SK-N-SH treated with all-trans-retinoic acid at 6 μM for 48 hours (cell line): ENCODE data around the gene TPR.

Experiments used
- ATAC-seq: fragments of 200-7000 bp; cut with Tn5 transposase; 3 replicates; pipeline ENCODE4 v1.9.1; 2020; ENCODE audit warnings: mild to moderate bottlenecking, moderate library complexity
- ARNTL ChIP-seq: fragments of 450-650 bp; formaldehyde crosslinking; IDR thresholded peaks from 2 replicates; pipeline ENCODE4 v1.5.0; 2020; ENCODE audit warnings: low read depth, mild to moderate bottlenecking, moderate library complexity, borderline replicate concordance
- BACH2 ChIP-seq: fragments of 250-450 bp; sonication (Bioruptor Pico); IDR thresholded peaks from 2 replicates; pipeline ENCODE4 v1.9.0; 2021; ENCODE audit warnings: mild to moderate bottlenecking, borderline replicate concordance
- CREB5 ChIP-seq: fragments of 250-450 bp; sonication (Bioruptor Pico); IDR thresholded peaks from 2 replicates; pipeline ENCODE4 v1.5.1; 2020; ENCODE audit warnings: low read depth, mild to moderate bottlenecking, moderate library complexity
- CSDC2 ChIP-seq: fragments of 250-450 bp; sonication (Bioruptor Pico); IDR thresholded peaks from 2 replicates; pipeline ENCODE4 v1.5.0; 2020; ENCODE audit warnings: mild to moderate bottlenecking, moderate library complexity
- ESRRG ChIP-seq: fragments of 250-450 bp; sonication (Bioruptor Pico); IDR thresholded peaks from 2 replicates; pipeline ENCODE4 v1.6.1; 2021; ENCODE audit warnings: mild to moderate bottlenecking
- GLIS3 ChIP-seq: fragments of 250-450 bp; sonication (Bioruptor Pico); IDR thresholded peaks from 2 replicates; pipeline ENCODE4 v1.5.0; 2020; ENCODE audit warnings: mild to moderate bottlenecking, moderate library complexity
- ISL1 ChIP-seq: fragments of 250-450 bp; sonication (Bioruptor Pico); IDR thresholded peaks from 2 replicates; pipeline ENCODE4 v2.1.2; 2022; ENCODE audit warnings: mild to moderate bottlenecking, moderate library complexity
- OSR1 ChIP-seq: fragments of 250-450 bp; sonication (Bioruptor Pico); IDR thresholded peaks from 2 replicates; pipeline ENCODE4 v1.8.0; 2022; ENCODE audit warnings: moderate library complexity, mild to moderate bottlenecking, inconsistent platforms
- PPARA ChIP-seq: fragments of 250-450 bp; sonication (Bioruptor Pico); IDR thresholded peaks from 2 replicates; pipeline ENCODE4 v1.5.0; 2020; ENCODE audit warnings: mild to moderate bottlenecking, borderline replicate concordance
- RARB ChIP-seq: fragments of 250-450 bp; sonication (Bioruptor Pico); IDR thresholded peaks from 2 replicates; pipeline ENCODE4 v1.8.0; 2021; ENCODE audit warnings: mild to moderate bottlenecking, moderate library complexity
- SNAI2 ChIP-seq: fragments of 250-450 bp; sonication (Bioruptor Pico); IDR thresholded peaks from 2 replicates; pipeline ENCODE4 v1.5.0; 2020; ENCODE audit warnings: mild to moderate bottlenecking, moderate library complexity
- TCF4 ChIP-seq: fragments of 250-450 bp; sonication (Bioruptor Pico); IDR thresholded peaks from 2 replicates; pipeline ENCODE4 v1.8.0; 2021; ENCODE audit warnings: mild to moderate bottlenecking, moderate library complexity, borderline replicate concordance
- TOX ChIP-seq: fragments of 250-450 bp; sonication (Bioruptor Pico); IDR thresholded peaks from 2 replicates; pipeline ENCODE4 v1.8.0; 2021; ENCODE audit warnings: mild to moderate bottlenecking, moderate library complexity, borderline replicate concordance
- ZC3H10 ChIP-seq: fragments of 250-450 bp; sonication (Bioruptor Pico); IDR thresholded peaks from 2 replicates; pipeline ENCODE4 v1.5.1; 2021; ENCODE audit warnings: mild to moderate bottlenecking, moderate library complexity
- ZFP3 ChIP-seq: fragments of 250-450 bp; sonication (Bioruptor Pico); IDR thresholded peaks from 2 replicates; pipeline ENCODE4 v1.5.0; 2020; ENCODE audit warnings: mild to moderate bottlenecking, moderate library complexity
- ZFP30 ChIP-seq: fragments of 450-650 bp; formaldehyde crosslinking; IDR thresholded peaks from 2 replicates; pipeline ENCODE4 v1.5.0; 2022; ENCODE audit warnings: mild to moderate bottlenecking, moderate library complexity
- ZNF565 ChIP-seq: fragments of 450-650 bp; formaldehyde crosslinking; conservative IDR thresholded peaks from 2 replicates; pipeline ENCODE4 v1.5.0; 2020; ENCODE audit warnings: low read depth, mild to moderate bottlenecking, moderate library complexity
- ZNF70 ChIP-seq: fragments of 450-650 bp; formaldehyde crosslinking; IDR thresholded peaks from 2 replicates; pipeline ENCODE4 v1.5.0; 2020; ENCODE audit warnings: mild to moderate bottlenecking, moderate library complexity
- ZNF8 ChIP-seq: fragments of 450-650 bp; formaldehyde crosslinking; IDR thresholded peaks from 2 replicates; pipeline ENCODE4 v1.5.0; 2020; ENCODE audit warnings: mild to moderate bottlenecking, moderate library complexity
- TF ChIP-seq, protein P1 (sequence below): fragments of 250-450 bp; sonication (Bioruptor Pico); IDR thresholded peaks from 2 replicates; pipeline ENCODE4 v1.5.1; 2021; ENCODE audit warnings: mild to moderate bottlenecking, moderate library complexity
- TF ChIP-seq, protein P2 (sequence below): fragments of 250-450 bp; sonication (Bioruptor Pico); IDR thresholded peaks from 2 replicates; pipeline ENCODE4 v1.8.0; 2020; ENCODE audit warnings: mild to moderate bottlenecking, moderate library complexity, borderline replicate concordance
- TF ChIP-seq, protein P3 (sequence below): fragments of 250-450 bp; sonication (Bioruptor Pico); IDR thresholded peaks from 2 replicates; pipeline ENCODE4 v1.5.0; 2020; ENCODE audit warnings: mild to moderate bottlenecking, moderate library complexity
- TF ChIP-seq, protein P4 (sequence below): fragments of 250-450 bp; sonication (Bioruptor Pico); IDR thresholded peaks from 2 replicates; pipeline ENCODE4 v1.8.0; 2021; ENCODE audit warnings: low read depth, mild to moderate bottlenecking, moderate library complexity, borderline replicate concordance

Gene TPR

DNA sequence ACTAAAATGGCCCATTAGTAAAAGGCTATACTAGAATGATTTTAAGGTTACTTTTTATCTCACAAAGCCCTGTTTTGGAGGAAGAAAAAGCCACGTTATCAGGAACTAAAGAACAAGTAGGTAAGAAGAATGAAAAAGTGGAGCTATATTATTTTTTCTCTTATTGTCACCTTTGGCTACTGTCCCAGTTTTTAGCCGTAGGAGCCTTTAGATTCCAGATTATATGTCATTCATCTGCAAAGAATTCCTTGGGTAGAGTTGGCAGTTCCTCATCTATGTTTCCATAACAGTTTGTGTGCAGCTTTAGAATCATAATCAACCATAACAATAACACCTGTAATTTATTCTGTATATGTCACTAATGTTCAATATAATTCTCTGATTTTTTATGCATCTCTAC lies 83.8 kb downstream of the TPR start:
- TF ChIP-seq, protein P1, sequence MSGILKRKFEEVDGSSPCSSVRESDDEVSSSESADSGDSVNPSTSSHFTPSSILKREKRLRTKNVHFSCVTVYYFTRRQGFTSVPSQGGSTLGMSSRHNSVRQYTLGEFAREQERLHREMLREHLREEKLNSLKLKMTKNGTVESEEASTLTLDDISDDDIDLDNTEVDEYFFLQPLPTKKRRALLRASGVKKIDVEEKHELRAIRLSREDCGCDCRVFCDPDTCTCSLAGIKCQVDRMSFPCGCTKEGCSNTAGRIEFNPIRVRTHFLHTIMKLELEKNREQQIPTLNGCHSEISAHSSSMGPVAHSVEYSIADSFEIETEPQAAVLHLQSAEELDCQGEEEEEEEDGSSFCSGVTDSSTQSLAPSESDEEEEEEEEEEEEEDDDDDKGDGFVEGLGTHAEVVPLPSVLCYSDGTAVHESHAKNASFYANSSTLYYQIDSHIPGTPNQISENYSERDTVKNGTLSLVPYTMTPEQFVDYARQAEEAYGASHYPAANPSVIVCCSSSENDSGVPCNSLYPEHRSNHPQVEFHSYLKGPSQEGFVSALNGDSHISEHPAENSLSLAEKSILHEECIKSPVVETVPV (CRISPR knock-in tag), result no peak
- TF ChIP-seq ZNF565 (CRISPR knock-in tag), result no peak
- TF ChIP-seq ESRRG, result no peak
- no peak for TF ChIP-seq GLIS3
- TF ChIP-seq TCF4, result no peak
- TF ChIP-seq TOX (CRISPR knock-in tag), result no peak
- no peak for TF ChIP-seq CSDC2 (CRISPR knock-in tag)
- TF ChIP-seq, protein P2, sequence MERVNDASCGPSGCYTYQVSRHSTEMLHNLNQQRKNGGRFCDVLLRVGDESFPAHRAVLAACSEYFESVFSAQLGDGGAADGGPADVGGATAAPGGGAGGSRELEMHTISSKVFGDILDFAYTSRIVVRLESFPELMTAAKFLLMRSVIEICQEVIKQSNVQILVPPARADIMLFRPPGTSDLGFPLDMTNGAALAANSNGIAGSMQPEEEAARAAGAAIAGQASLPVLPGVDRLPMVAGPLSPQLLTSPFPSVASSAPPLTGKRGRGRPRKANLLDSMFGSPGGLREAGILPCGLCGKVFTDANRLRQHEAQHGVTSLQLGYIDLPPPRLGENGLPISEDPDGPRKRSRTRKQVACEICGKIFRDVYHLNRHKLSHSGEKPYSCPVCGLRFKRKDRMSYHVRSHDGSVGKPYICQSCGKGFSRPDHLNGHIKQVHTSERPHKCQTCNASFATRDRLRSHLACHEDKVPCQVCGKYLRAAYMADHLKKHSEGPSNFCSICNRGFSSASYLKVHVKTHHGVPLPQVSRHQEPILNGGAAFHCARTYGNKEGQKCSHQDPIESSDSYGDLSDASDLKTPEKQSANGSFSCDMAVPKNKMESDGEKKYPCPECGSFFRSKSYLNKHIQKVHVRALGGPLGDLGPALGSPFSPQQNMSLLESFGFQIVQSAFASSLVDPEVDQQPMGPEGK (CRISPR knock-in tag), result no peak
- TF ChIP-seq RARB (CRISPR knock-in tag), result no peak
- TF ChIP-seq, protein P3, sequence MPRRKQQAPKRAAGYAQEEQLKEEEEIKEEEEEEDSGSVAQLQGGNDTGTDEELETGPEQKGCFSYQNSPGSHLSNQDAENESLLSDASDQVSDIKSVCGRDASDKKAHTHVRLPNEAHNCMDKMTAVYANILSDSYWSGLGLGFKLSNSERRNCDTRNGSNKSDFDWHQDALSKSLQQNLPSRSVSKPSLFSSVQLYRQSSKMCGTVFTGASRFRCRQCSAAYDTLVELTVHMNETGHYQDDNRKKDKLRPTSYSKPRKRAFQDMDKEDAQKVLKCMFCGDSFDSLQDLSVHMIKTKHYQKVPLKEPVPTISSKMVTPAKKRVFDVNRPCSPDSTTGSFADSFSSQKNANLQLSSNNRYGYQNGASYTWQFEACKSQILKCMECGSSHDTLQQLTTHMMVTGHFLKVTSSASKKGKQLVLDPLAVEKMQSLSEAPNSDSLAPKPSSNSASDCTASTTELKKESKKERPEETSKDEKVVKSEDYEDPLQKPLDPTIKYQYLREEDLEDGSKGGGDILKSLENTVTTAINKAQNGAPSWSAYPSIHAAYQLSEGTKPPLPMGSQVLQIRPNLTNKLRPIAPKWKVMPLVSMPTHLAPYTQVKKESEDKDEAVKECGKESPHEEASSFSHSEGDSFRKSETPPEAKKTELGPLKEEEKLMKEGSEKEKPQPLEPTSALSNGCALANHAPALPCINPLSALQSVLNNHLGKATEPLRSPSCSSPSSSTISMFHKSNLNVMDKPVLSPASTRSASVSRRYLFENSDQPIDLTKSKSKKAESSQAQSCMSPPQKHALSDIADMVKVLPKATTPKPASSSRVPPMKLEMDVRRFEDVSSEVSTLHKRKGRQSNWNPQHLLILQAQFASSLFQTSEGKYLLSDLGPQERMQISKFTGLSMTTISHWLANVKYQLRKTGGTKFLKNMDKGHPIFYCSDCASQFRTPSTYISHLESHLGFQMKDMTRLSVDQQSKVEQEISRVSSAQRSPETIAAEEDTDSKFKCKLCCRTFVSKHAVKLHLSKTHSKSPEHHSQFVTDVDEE, result no peak
- TF ChIP-seq SNAI2 (CRISPR knock-in tag), result no peak
- no peak for TF ChIP-seq ZNF8 (CRISPR knock-in tag)
- TF ChIP-seq ARNTL, result no peak
- peak; percentile 7; the same call in 1 of the 3 replicates for ATAC-seq

DNA sequence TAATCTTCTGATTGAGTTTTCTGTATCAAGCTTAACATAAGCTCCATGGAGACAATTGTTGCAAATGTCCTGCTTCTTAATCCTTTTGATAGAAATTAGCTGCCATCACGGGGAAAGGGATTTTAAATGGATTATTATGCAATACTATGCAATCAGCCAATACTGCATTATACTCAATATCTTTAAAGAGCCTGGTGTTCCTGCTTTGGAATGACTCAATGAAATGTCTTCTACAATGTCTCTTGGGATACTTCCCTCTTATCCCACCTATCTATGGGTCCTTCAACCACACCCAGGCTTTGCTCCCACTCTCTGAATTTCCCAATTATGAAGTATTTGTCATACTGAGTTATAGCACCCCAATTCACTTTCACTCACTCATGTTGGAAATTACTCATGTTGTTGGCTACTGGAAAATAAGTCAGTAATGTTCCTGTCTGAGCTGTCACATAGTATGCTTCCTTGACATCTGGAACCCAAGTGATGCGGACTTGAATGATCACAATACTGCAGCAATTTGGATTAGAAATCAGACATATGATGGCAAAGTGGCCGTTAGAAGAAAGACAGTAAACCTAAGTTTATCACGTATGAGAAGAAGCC lies 85.0 kb downstream of the TPR start:
- ATAC-seq, result no peak
- no peak for TF ChIP-seq SNAI2 (CRISPR knock-in tag)
- no peak for TF ChIP-seq BACH2 (CRISPR knock-in tag)
- TF ChIP-seq, protein P4, sequence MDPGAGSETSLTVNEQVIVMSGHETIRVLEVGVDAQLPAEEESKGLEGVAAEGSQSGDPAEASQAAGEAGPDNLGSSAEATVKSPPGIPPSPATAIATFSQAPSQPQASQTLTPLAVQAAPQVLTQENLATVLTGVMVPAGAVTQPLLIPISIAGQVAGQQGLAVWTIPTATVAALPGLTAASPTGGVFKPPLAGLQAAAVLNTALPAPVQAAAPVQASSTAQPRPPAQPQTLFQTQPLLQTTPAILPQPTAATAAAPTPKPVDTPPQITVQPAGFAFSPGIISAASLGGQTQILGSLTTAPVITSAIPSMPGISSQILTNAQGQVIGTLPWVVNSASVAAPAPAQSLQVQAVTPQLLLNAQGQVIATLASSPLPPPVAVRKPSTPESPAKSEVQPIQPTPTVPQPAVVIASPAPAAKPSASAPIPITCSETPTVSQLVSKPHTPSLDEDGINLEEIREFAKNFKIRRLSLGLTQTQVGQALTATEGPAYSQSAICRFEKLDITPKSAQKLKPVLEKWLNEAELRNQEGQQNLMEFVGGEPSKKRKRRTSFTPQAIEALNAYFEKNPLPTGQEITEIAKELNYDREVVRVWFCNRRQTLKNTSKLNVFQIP (CRISPR knock-in tag), result no peak
- TF ChIP-seq ZNF70 (CRISPR knock-in tag), result no peak
- TF ChIP-seq, protein P2 (CRISPR knock-in tag), result no peak
- no peak for TF ChIP-seq ESRRG

- TF ChIP-seq ZFP3 (no peak), ZC3H10 (CRISPR knock-in tag) (peak; percentile 71; the same call in 1 of the 2 replicates)
- ATAC-seq, result peak; percentile 71
Observed at GRCh38 chr1:186286615-186287315, 88.3 kb downstream of the TPR start.

- ATAC-seq, result no peak
- TF ChIP-seq ZNF565 (CRISPR knock-in tag) (no peak), CSDC2 (CRISPR knock-in tag) (no peak), OSR1 (CRISPR knock-in tag) (no peak), GLIS3 (no peak), ZFP30 (CRISPR knock-in tag) (no peak), PPARA (CRISPR knock-in tag) (no peak), RARB (CRISPR knock-in tag) (no peak), ISL1 (CRISPR knock-in tag) (no peak), ZNF70 (CRISPR knock-in tag) (no peak), TOX (CRISPR knock-in tag) (no peak), SNAI2 (CRISPR knock-in tag) (no peak), CREB5 (CRISPR knock-in tag) (no peak), BACH2 (CRISPR knock-in tag) (no peak), TCF4 (no peak)
- TF ChIP-seq, protein P4 (CRISPR knock-in tag), result no peak
Observed at GRCh38 chr1:186283374-186283773, 91.7 kb downstream of the TPR start.
